RWPE2 (cell line): ENCODE results near the gene ZDHHC22.

Experiments
- ATAC-seq: fragments of 200-7000 bp; cut with Tn5 transposase; 3 replicates; pipeline ENCODE4 v1.9.1; 2021; ENCODE audit warnings: low read depth
- DNase-seq: peaks from one replicate; pipeline ENCODE4 v3.0.0-alpha.2; 2020; ENCODE audit warnings: low spot score
- H3K27ac ChIP-seq: fragments of 450-650 bp; 2 replicates; pipeline ENCODE4 v1.5.1; 2017; ENCODE audit warnings: mild to moderate bottlenecking; ENCODE audit not compliant: poor library complexity, severe bottlenecking
- H3K27me3 ChIP-seq: fragments of 250-450 bp; sonication (Bioruptor Pico); 2 replicates; pipeline ENCODE4 v1.5.1; 2021; ENCODE audit warnings: mild to moderate bottlenecking, moderate library complexity; ENCODE audit not compliant: insufficient read depth, poor library complexity, severe bottlenecking
- H3K36me3 ChIP-seq: fragments of 250-450 bp; sonication (Bioruptor Pico); 2 replicates; pipeline ENCODE4 v1.5.1; 2020; ENCODE audit warnings: low read depth, mild to moderate bottlenecking, moderate library complexity
- H3K4me1 ChIP-seq: fragments of 250-450 bp; sonication (Bioruptor Pico); 2 replicates; pipeline ENCODE4 v1.5.1; 2021; ENCODE audit warnings: mild to moderate bottlenecking, moderate library complexity; ENCODE audit not compliant: insufficient read depth, poor library complexity, severe bottlenecking
- H3K4me3 ChIP-seq: fragments of 250-450 bp; sonication (Bioruptor Pico); 2 replicates; pipeline ENCODE4 v1.5.1; 2021; ENCODE audit warnings: mild to moderate bottlenecking, moderate library complexity; ENCODE audit not compliant: severe bottlenecking
- H3K9me3 ChIP-seq: fragments of 250-450 bp; sonication (Bioruptor Pico); 2 replicates; pipeline ENCODE4 v1.5.1; 2021; ENCODE audit warnings: mild to moderate bottlenecking, moderate library complexity; ENCODE audit not compliant: severe bottlenecking
- CTCF ChIP-seq: fragments of 450-650 bp; IDR thresholded peaks from one replicate; pipeline ENCODE4 v1.5.1; 2017; ENCODE audit warnings: mild to moderate bottlenecking, moderate library complexity; ENCODE audit not compliant: poor library complexity, severe bottlenecking

ZDHHC22 gene

GRCh38 chr14:77125823-77126325 lies 15.7 kb downstream of the ZDHHC22 start:
- H3K4me1 ChIP-seq, result peaks cover 18% of the 10 kb centered on the region
- no peak for DNase-seq
- H3K27ac ChIP-seq, result no peak overlapping the region
- TF ChIP-seq CTCF, result no peak
- H3K4me3 ChIP-seq, result no peak overlapping the region
- ATAC-seq, result no peak
- no peaks in the 10 kb centered on the region for H3K36me3 ChIP-seq
- no peaks in the 10 kb centered on the region for H3K9me3 ChIP-seq
- H3K27me3 ChIP-seq, result peaks cover 14% of the 10 kb centered on the region

GRCh38 chr14:77125281-77125801 lies 16.2 kb downstream of the ZDHHC22 start:
- Histone ChIP-seq H3K4me1 (peaks cover 18% of the 10 kb centered on the region), H3K9me3 (no peaks in the 10 kb centered on the region), H3K27ac (no peak overlapping the region), H3K36me3 (no peaks in the 10 kb centered on the region), H3K27me3 (peaks cover 14% of the 10 kb centered on the region), H3K4me3 (no peak overlapping the region)
- ATAC-seq (no peak), DNase-seq (no peak)
- peak; percentile 38 for TF ChIP-seq CTCF

GRCh38 chr14:77124345-77125280 lies 17.0 kb downstream of the ZDHHC22 start:
- Histone ChIP-seq H3K27ac (no peak overlapping the region), H3K4me3 (no peak overlapping the region), H3K9me3 (no peaks in the 10 kb centered on the region), H3K27me3 (peaks cover 14% of the 10 kb centered on the region), H3K4me1 (peaks cover 18% of the 10 kb centered on the region), H3K36me3 (no peaks in the 10 kb centered on the region)
- ATAC-seq (no peak), DNase-seq (no peak)
- peak; percentile 72 for TF ChIP-seq CTCF

GRCh38 chr14:77123381-77124325 lies 17.9 kb downstream of the ZDHHC22 start:
- Histone ChIP-seq H3K36me3 (no peaks in the 10 kb centered on the region), H3K4me3 (no peak overlapping the region), H3K27ac (peak overlapping the region; percentile 3), H3K4me1 (peaks cover 18% of the 10 kb centered on the region), H3K9me3 (no peaks in the 10 kb centered on the region), H3K27me3 (peaks cover 14% of the 10 kb centered on the region)
- no peak for TF ChIP-seq CTCF
- peak; percentile 97 for ATAC-seq
- peak; percentile 91 for DNase-seq
